Natural killer cell (primary cell): Measurements from ENCODE around the gene UBE2G2. TPM values are rescaled to one million over a fixed set of nuclear protein-coding genes. Genes with fewer than 3 reads are reported as not detected.
A peak's percentile ranks its signal among the peaks of the same experiment; 100 is the strongest.

Experiments used
- ATAC-seq, 3 donors: fragments of 150-1000 bp in 2 of 3; fragments of 200-7000 bp in 1 of 3; cut with Tn5 transposase; 1 replicate in 1 of 3; 2 replicates in 2 of 3; pipeline ENCODE4 v1.10.0; 2021; ENCODE audit warnings: mild to moderate bottlenecking in 2 of 3, moderate library complexity in 2 of 3
- DNase-seq, 2 donors: peaks; one replicate each; pipeline versions ENCODE4 v3.0.0 to v3.0.0-alpha.2; 2013 to 2021; ENCODE audit warnings: mixed read lengths in 1 of 2
- H3K27ac ChIP-seq: one replicate; pipeline ENCODE4 v1.5.1; 2013; ENCODE audit warnings: mild to moderate bottlenecking, low read length
- H3K27me3 ChIP-seq: one replicate; pipeline ENCODE4 v1.6.1; 2013; ENCODE audit warnings: low read length; ENCODE audit not compliant: control insufficient read depth, insufficient read depth
- H3K36me3 ChIP-seq: one replicate; pipeline ENCODE4 v1.6.1; 2013; ENCODE audit warnings: low read length; ENCODE audit not compliant: control insufficient read depth, insufficient read depth
- H3K4me1 ChIP-seq: one replicate; pipeline ENCODE4 v1.6.1; 2013; ENCODE audit warnings: low read length; ENCODE audit not compliant: control insufficient read depth, insufficient read depth
- H3K4me3 ChIP-seq: one replicate; pipeline ENCODE4 v1.5.1; 2013; ENCODE audit warnings: low read length
- H3K9me3 ChIP-seq: one replicate; pipeline ENCODE4 v1.6.1; 2013; ENCODE audit warnings: low read length; ENCODE audit not compliant: control insufficient read depth, insufficient read depth
- H3K27ac Mint-ChIP-seq, 2 donors: one replicate each; pipeline ENCODE4 v1.8.0; 2022; ENCODE audit warnings: mild to moderate bottlenecking in 2 of 2, mixed read lengths in 2 of 2, moderate library complexity in 1 of 2
- H3K27me3 Mint-ChIP-seq, 2 donors: one replicate each; pipeline ENCODE4 v1.8.0; 2022; ENCODE audit warnings: low read depth in 2 of 2, mixed read lengths in 2 of 2
- H3K36me3 Mint-ChIP-seq: one replicate; pipeline ENCODE4 v1.8.0; 2022; ENCODE audit warnings: mixed read lengths
- H3K4me1 Mint-ChIP-seq, 2 donors: one replicate each; pipeline ENCODE4 v1.8.0; 2022; ENCODE audit warnings: mixed read lengths in 2 of 2
- H3K4me3 Mint-ChIP-seq: one replicate; pipeline ENCODE4 v1.8.0; 2022; ENCODE audit warnings: mild to moderate bottlenecking, moderate library complexity, mixed read lengths
- H3K9me3 Mint-ChIP-seq, 2 donors: one replicate each; pipeline ENCODE4 v1.8.0; 2022; ENCODE audit warnings: mixed read lengths in 2 of 2
- CTCF ChIP-seq: fragments of 200-600 bp; IDR thresholded peaks from one replicate; pipeline ENCODE4 v1.8.0; 2022; ENCODE audit warnings: antibody characterized with exemption
- WGBS: methylation state at CpG from one replicate; pipeline ENCODE4 v1.1.7; 2013; ENCODE audit warnings: missing lambda C conversion rate; ENCODE audit not compliant: insufficient coverage; 5-methylcytosine and 5-hydroxymethylcytosine counted together
- intact Hi-C: fragments of 100-400 bp; cut with micrococcal nuclease; formaldehyde crosslinking; loops from one replicate; pipeline ENCODE4 v1.14.2; 2022
- total RNA-seq, 4 donors: library from RNA; stranded (reverse); fragments of 120-200 nt in 1 of 4; gene quantifications; one replicate each; pipeline versions ENCODE4 v1.2.3 to v1.2.4, GENCODE V29; 2013 to 2022

Gene UBE2G2
- total RNA-seq, 3 donors from 2014 or later (not counting 1 experiment from before 2014, with no cell fraction given): 89.1 to 109 (median 107) TPM

- Histone ChIP-seq H3K27me3 (no peaks in the 10 kb centered on the region), H3K36me3 (peaks cover 19% of the 10 kb centered on the region), H3K4me1 (peaks cover 20% of the 10 kb centered on the region), H3K9me3 (no peaks in the 10 kb centered on the region), H3K27ac (no peak overlapping the region), H3K4me3 (no peak overlapping the region)
- H3K27ac Mint-ChIP-seq: no peak overlapping the region
- peaks cover 24 to 25% of the 10 kb centered on the region in 2 donors for H3K4me1 Mint-ChIP-seq
- TF ChIP-seq CTCF: no peak
- DNase-seq: no peak
- WGBS: 95% methylated on average over 6 of the region's 6 CpGs
- H3K9me3 Mint-ChIP-seq: no peaks in the 10 kb centered on the region
- no peaks in the 10 kb centered on the region for H3K27me3 Mint-ChIP-seq
- H3K4me3 Mint-ChIP-seq: peak overlapping the region; percentile 52
- peaks cover 6% of the 10 kb centered on the region for H3K36me3 Mint-ChIP-seq
- ATAC-seq: no peak
- intact Hi-C loops: loop anchor here (5.0 kb wide), 1 partner anchor 108 kb away; no protein-coding TSS in a partner anchor
Observed at GRCh38 chr21:44804762-44805161, 3.1 kb upstream of the UBE2G2 start.

GRCh38 chr21:44803651-44804050, 2.0 kb upstream of the UBE2G2 start:
- no peaks in the 10 kb centered on the region for H3K27me3 Mint-ChIP-seq
- Histone ChIP-seq H3K4me3 (no peak overlapping the region), H3K27ac (no peak overlapping the region), H3K36me3 (peaks cover 15% of the 10 kb centered on the region), H3K4me1 (peaks cover 20% of the 10 kb centered on the region), H3K27me3 (no peaks in the 10 kb centered on the region), H3K9me3 (no peaks in the 10 kb centered on the region)
- H3K9me3 Mint-ChIP-seq: no peaks in the 10 kb centered on the region
- 77% methylated on average over 3 of the region's 3 CpGs for WGBS
- H3K4me1 Mint-ChIP-seq: peaks cover 31 to 35% of the 10 kb centered on the region in 2 donors
- intact Hi-C loops: loop anchor here (5.0 kb wide), 1 partner anchor 109 kb away; no protein-coding TSS in a partner anchor
- H3K4me3 Mint-ChIP-seq: peak overlapping the region; percentile 87
- H3K36me3 Mint-ChIP-seq: peaks cover 6% of the 10 kb centered on the region
- ATAC-seq (no peak), DNase-seq (no peak)
- no peak for TF ChIP-seq CTCF
- no peak overlapping the region for H3K27ac Mint-ChIP-seq

DNA sequence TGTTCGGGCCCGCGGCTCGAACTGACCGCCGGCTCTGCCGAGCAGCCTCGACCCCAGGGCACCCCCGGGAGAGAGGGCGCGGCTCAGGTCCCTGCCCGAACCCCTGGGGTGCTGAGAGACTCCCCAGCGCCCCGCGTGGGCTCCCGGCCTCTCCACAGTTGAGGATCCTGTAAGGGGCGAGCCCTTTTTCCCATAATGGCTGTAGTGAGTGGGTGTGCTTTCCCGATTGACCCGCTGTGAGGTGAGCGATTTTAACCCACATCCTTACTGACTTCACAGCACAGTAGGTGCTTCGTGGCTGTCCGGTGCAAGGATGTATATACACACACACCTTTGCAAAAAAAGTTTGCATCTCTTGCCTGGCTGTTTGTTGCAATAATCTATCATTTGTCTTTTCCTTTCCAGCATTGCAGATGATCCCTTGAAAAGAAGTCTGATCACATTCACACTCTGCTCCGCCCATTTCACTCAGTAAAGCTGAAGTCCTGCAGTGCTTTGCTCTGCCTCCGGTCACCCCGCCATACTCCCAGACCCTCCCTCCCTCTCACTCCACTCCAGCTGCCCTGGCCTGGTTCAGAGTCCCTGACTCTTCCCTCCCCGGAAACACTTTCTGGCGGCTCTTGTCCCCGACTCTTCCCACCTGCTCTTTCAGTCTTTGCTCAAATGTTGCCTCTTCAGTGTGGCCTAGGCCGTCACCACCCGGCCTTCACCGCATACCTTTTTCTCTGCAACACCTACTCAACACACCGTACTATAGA, 955 bp upstream of the UBE2G2 start:
- H3K36me3 Mint-ChIP-seq: peaks cover 6% of the 10 kb centered on the region
- intact Hi-C loops: loop anchor here (5.0 kb wide), 1 partner anchor 110 kb away; no protein-coding TSS in a partner anchor
- peak overlapping the region; percentile 27 to 85 for H3K27ac Mint-ChIP-seq
- peak overlapping the region; percentile 87 for H3K4me3 Mint-ChIP-seq
- Histone ChIP-seq H3K4me3 (peak overlapping the region; percentile 90), H3K27ac (no peak overlapping the region), H3K4me1 (peaks cover 20% of the 10 kb centered on the region), H3K36me3 (peaks cover 12% of the 10 kb centered on the region), H3K9me3 (no peaks in the 10 kb centered on the region), H3K27me3 (no peaks in the 10 kb centered on the region)
- WGBS: 34% methylated on average over 28 of the region's 32 CpGs
- H3K9me3 Mint-ChIP-seq: no peaks in the 10 kb centered on the region
- H3K27me3 Mint-ChIP-seq: no peaks in the 10 kb centered on the region
- no peak for TF ChIP-seq CTCF
- DNase-seq: no peak
- peaks cover 31 to 38% of the 10 kb centered on the region in 2 donors for H3K4me1 Mint-ChIP-seq
- peak in 1 of 3 donors; percentile 3 for ATAC-seq
